K562 (cell line): ENCODE data around the gene DYNC1I1. TPM values are rescaled to one million over a fixed set of nuclear protein-coding genes. Genes with fewer than 3 reads are reported as not detected.

Experiments
- ARHGAP35 ChIP-seq: fragments of 450-650 bp; IDR thresholded peaks from 2 replicates; pipeline ENCODE4 v1.6.1; 2018; ENCODE audit not compliant: partially characterized antibody
- ATF3 ChIP-seq, 2 experiments: fragments of 450-650 bp in 1 of 2; sonication (generic) in 1 of 2; formaldehyde crosslinking in 1 of 2; IDR thresholded peaks in 1 of 2; conservative IDR thresholded peaks in 1 of 2; 2 replicates each; pipeline versions ENCODE4 v1.6.1 to v1.8.1; 2016 to 2023; ENCODE audit warnings: mild to moderate bottlenecking in 2 of 2, moderate library complexity in 2 of 2, inconsistent platforms in 1 of 2, missing genetic modification reagents in 1 of 2
- CEBPB ChIP-seq: fragments of 450-650 bp; IDR thresholded peaks from 2 replicates; pipeline ENCODE4 v1.6.1; 2016; ENCODE audit warnings: missing genetic modification characterization, missing compliant biosample characterization
- CEBPG ChIP-seq, 3 experiments: fragments of 200-800 bp in 1 of 3; sonication (Bioruptor generic) in 1 of 3; sonication (generic) in 1 of 3; formaldehyde crosslinking in 1 of 3; IDR thresholded peaks in 2 of 3; conservative IDR thresholded peaks in 1 of 3; 2 replicates each; pipeline versions ENCODE4 v1.6.1 to v1.8.0; 2016 to 2022; ENCODE audit warnings: missing compliant biosample characterization in 2 of 3, missing genetic modification characterization in 2 of 3, mild to moderate bottlenecking in 1 of 3, missing genetic modification reagents in 1 of 3
- CTCFL ChIP-seq: IDR thresholded peaks from 2 replicates; pipeline ENCODE4 v1.6.1; 2011; ENCODE audit warnings: borderline replicate concordance, low read depth, mild to moderate bottlenecking, moderate library complexity, low read length; ENCODE audit not compliant: insufficient read depth, poor library complexity, severe bottlenecking
- POLR2G ChIP-seq: fragments of 200-400 bp; formaldehyde crosslinking; IDR thresholded peaks from 2 replicates; pipeline ENCODE4 v1.6.1; 2017; ENCODE audit warnings: low read depth, mild to moderate bottlenecking, antibody characterized with exemption, low read length, moderate library complexity
- SRSF9 ChIP-seq: fragments of 200-400 bp; formaldehyde crosslinking; IDR thresholded peaks from 2 replicates; pipeline ENCODE4 v1.6.1; 2017; ENCODE audit warnings: low read depth, low read length, borderline replicate concordance
- THRB ChIP-seq: fragments of 450-650 bp; formaldehyde crosslinking; conservative IDR thresholded peaks from 2 replicates; pipeline ENCODE4 v1.4.0; 2022; ENCODE audit warnings: mild to moderate bottlenecking, missing genetic modification characterization
- ZBTB40 ChIP-seq, 2 experiments: fragments of 450-650 bp in 1 of 2; sonication (generic) in 1 of 2; formaldehyde crosslinking in 1 of 2; IDR thresholded peaks; 2 replicates each; pipeline versions ENCODE4 v1.7.1 to v1.9.0; 2016 to 2022; ENCODE audit warnings: inconsistent platforms in 1 of 2, mild to moderate bottlenecking in 1 of 2, missing genetic modification reagents in 1 of 2
- ZNF41 ChIP-seq: fragments of 250-450 bp; sonication (Bioruptor Pico); conservative IDR thresholded peaks from 2 replicates; pipeline ENCODE4 v1.4.0; 2020; ENCODE audit warnings: mild to moderate bottlenecking
- polyA plus RNA-seq, 8 experiments: library from polyadenylated mRNA; depleted of rRNA in 4 of 8; stranded (reverse) in 5 of 8; unstranded in 3 of 8; fragments of >200 nt; fragmentation: Nextera tagmentation in 2 of 8; fragmentation: Illumina TruSeq in 1 of 8; extraction: Ambion mirVana in 2 of 8; extraction: Trizol in 1 of 8; gene quantifications; 2 replicates each; pipeline versions ENCODE4 v1.2.1 to v1.2.3, GENCODE V29; 2011 to 2014; ENCODE audit warnings: inconsistent platforms in 1 of 8, missing spikeins in 1 of 8
- total RNA-seq, 7 experiments: library from RNA; depleted of rRNA in 6 of 7; stranded (reverse); fragments of >200 nt in 6 of 7; fragmentation: Illumina TruSeq in 2 of 7; extraction: Trizol in 2 of 7; gene quantifications; 2 replicates each; pipeline versions ENCODE4 v1.2.1 to v1.2.3, GENCODE V29; 2011 to 2021; ENCODE audit warnings: low replicate concordance in 1 of 7

DYNC1I1 gene
- total and polyA plus RNA-seq, 9 of the 15 experiments (the other 6 are each of a cell fraction or from before 2014, with no cell fraction given) = 0.22 to 1.5 (median 0.44) TPM

- TF ChIP-seq CEBPB (peak; percentile 68; the same call in 1 of the 2 replicates), SRSF9 (no peak), THRB (CRISPR knock-in tag) (no peak), CTCFL (no peak), ZBTB40 (IDR thresholded peaks at IDR 0.05) (peak; percentile 96), ZBTB40 (CRISPR knock-in tag; IDR thresholded peaks at IDR 0.05) (peak; percentile 95), ARHGAP35 (no peak), ATF3 (IDR thresholded peaks at IDR 0.05) (no peak), ATF3 (CRISPR knock-in tag; conservative IDR thresholded peaks at IDR 0.05) (no peak), CEBPG (CRISPR knock-in tag; IDR thresholded peaks at IDR 0.05) (no peak), CEBPG (tag; conservative IDR thresholded peaks at IDR 0.05 in 1 of 2, IDR thresholded peaks at IDR 0.05 in 1 of 2) (peak in 1 of 2 experiments; percentile 84; a peak in 2 of 4 replicates), POLR2G (no peak), ZNF41 (no peak)
Observed at GRCh38 chr7:95931460-95932232, 159.3 kb downstream of the DYNC1I1 start (continued).
